ENCODE data around the gene GRIP1.

DNA sequence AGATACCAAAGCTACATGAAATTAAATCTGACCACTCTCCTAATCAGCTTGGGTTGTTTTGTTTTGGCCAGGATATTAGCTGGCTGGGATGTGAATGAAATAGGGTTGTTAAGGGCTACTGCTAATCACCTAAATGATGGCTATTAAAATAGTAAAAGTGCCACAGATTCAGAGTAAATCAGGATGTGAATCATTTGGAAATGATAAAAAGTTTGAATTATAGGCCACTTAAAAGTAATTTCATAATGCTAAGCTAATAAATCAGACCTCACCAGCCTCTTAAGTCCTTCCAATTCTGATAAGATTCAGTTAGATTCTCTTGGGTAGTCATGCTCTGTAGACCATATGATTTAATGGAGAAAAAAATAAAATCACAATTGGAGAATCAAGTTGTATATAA, 364.6 kb downstream of the GRIP1 start:
- TF ChIP-seq, protein P1, sequence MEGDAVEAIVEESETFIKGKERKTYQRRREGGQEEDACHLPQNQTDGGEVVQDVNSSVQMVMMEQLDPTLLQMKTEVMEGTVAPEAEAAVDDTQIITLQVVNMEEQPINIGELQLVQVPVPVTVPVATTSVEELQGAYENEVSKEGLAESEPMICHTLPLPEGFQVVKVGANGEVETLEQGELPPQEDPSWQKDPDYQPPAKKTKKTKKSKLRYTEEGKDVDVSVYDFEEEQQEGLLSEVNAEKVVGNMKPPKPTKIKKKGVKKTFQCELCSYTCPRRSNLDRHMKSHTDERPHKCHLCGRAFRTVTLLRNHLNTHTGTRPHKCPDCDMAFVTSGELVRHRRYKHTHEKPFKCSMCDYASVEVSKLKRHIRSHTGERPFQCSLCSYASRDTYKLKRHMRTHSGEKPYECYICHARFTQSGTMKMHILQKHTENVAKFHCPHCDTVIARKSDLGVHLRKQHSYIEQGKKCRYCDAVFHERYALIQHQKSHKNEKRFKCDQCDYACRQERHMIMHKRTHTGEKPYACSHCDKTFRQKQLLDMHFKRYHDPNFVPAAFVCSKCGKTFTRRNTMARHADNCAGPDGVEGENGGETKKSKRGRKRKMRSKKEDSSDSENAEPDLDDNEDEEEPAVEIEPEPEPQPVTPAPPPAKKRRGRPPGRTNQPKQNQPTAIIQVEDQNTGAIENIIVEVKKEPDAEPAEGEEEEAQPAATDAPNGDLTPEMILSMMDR (IDR thresholded peaks at IDR 0.05; ENCODE audit: insufficient read depth, low read length) = no peak
- TF ChIP-seq POLR2AphosphoS5 (IDR thresholded peaks at IDR 0.05; ENCODE audit: low read depth) = no peak
- TF ChIP-seq, protein P2, sequence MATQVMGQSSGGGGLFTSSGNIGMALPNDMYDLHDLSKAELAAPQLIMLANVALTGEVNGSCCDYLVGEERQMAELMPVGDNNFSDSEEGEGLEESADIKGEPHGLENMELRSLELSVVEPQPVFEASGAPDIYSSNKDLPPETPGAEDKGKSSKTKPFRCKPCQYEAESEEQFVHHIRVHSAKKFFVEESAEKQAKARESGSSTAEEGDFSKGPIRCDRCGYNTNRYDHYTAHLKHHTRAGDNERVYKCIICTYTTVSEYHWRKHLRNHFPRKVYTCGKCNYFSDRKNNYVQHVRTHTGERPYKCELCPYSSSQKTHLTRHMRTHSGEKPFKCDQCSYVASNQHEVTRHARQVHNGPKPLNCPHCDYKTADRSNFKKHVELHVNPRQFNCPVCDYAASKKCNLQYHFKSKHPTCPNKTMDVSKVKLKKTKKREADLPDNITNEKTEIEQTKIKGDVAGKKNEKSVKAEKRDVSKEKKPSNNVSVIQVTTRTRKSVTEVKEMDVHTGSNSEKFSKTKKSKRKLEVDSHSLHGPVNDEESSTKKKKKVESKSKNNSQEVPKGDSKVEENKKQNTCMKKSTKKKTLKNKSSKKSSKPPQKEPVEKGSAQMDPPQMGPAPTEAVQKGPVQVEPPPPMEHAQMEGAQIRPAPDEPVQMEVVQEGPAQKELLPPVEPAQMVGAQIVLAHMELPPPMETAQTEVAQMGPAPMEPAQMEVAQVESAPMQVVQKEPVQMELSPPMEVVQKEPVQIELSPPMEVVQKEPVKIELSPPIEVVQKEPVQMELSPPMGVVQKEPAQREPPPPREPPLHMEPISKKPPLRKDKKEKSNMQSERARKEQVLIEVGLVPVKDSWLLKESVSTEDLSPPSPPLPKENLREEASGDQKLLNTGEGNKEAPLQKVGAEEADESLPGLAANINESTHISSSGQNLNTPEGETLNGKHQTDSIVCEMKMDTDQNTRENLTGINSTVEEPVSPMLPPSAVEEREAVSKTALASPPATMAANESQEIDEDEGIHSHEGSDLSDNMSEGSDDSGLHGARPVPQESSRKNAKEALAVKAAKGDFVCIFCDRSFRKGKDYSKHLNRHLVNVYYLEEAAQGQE (IDR thresholded peaks at IDR 0.05; ENCODE audit: insufficient replicate concordance, low read depth) = no peak
- TF ChIP-seq SPI1 (IDR thresholded peaks at IDR 0.05; ENCODE audit: borderline replicate concordance, low read depth) = no peak
